Activated T-cell treated with anti-CD3 and anti-CD28 coated beads for 1 hour (primary cell): Measurements from ENCODE around the gene ZNF470.

ENCODE experiments used
- DNase-seq: peaks from one replicate; pipeline ENCODE4 v3.0.0-alpha.2; 2020; ENCODE audit warnings: low read depth

ZNF470 gene

DNA sequence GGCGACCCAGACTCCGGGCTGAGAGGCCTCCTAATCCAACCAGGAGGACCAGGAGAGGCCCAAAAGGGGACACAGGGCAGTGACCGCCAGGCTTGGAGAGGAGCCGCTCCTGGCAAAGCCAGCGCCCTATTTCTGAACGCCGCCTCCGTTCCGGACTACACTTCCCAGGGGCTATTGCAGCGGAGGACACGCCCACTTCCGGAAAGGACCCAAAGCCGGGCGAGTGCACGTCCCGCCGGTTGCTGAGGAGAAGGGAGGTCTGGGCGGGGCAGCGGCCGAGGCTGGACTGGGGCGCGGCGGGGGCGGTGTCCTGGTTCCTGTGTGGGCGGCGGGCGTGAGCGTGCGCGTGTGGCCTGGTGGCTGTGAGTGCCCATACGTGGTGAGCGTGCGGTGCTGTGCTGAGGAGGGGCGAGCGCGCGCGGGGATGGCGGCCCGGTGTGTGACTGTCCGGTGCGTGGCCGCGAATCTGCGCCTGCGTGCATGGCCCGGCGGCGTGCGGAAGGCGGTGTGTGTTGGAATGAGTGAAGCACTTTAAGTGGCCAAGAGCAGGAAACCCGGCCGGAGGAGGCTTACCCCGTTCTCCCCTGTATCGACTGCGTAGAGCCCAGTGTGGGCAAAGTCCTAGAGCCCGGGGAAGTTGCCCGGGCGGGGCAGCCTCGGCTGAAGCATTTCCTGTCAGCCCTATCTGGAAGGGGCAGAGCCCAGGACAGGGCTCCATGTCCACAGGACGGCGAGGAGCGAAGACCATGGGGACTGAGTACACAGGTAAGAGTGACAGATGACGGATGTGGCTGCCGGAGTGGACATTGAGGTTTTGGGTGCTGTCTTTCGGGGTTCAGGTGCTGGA, at the start of gene ZNF470:
ZNF470 (plus strand) TSS at position 195 of the 847 bp plus-strand sequence. CDS start 2,844 bp downstream, outside the sequence.
- DNase-seq, result peak; percentile 78

DNA sequence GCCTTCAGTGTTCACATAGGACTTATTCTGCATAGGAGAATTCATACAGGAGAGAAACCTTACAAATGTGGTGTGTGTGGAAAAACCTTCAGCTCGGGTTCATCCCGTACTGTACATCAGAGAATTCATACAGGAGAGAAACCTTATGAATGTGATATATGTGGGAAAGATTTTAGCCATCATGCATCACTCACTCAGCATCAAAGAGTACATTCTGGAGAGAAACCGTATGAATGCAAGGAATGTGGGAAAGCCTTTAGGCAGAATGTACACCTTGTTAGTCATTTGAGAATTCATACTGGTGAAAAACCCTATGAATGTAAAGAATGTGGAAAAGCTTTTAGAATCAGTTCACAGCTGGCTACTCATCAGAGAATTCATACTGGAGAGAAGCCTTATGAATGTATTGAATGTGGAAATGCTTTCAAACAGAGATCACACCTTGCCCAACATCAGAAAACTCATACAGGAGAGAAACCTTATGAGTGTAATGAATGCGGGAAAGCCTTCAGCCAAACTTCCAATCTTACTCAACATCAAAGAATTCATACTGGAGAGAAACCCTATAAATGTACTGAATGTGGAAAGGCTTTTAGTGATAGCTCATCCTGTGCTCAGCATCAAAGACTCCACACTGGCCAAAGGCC, 41.9 kb upstream of the ZNF470 start:
- no peak for DNase-seq

DNA sequence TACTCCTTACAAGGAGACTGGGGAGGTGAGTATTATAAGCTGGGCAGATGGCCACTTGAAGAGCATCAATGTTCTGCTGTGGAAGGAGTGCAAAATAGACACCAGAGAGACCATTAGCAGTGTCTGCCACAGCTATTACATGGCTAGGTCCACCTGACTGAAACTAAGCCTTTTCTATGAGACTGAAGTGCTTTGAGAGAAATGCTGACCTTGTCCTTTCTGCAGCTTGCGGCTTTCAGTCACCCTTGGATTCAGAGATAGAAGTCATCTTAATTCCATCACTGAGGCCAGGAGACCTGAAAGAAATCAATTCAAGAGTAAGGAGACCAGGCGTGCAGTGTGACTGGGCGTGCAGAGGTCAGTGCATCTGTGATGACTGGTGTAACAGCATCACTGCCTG, 29.8 kb upstream of the ZNF470 start:
- no peak for DNase-seq

DNA sequence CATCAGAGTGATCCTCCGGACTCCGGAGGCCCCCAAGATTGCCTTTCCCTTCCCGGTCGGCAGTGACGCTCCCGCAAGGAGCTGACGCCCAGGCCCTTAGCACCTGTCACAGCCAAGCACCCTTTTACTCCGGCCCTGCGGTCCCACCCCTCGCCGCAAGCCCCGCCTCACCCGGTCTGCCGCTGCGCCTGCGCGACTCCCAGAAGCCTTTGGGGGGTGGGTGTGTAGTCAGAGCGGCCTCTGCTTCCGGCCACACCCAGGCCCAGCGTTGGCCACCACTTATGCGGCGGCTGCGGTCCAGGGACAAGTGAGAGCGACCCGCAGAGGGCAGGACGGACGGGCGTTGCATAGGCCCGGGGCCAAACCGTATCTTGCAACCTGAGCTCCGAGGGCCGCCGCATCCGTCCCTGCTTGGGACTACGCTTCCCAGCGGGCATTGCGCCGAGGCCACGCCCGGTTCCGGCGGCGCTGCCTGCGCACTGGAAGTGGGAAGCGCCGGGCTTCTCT, 29.0 kb upstream of the ZNF470 start:
- DNase-seq, result peak; percentile 81

DNA sequence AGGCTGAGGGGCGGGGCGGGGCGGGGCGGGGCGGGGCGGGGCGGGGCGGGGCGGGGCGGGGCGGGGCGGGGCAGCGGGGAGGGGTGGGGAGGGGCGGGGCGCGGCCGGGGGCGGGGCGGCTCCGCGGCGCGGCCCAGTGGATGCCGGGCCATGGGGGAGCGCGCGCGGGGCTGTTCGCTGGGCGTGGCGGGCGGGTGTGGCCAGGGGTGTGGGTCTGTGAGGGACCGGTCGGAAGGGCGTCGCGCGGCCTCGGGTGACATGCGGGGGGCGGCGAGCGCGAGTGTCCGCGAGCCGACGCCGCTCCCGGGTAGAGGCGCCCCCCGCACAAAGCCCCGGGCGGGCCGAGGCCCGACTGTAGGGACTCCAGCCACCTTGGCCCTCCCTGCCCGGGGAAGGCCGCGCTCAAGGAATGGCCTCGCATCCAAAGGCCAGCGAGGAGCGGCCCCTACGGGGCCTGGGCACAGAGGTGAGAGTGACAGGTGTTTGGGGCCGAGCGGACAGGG, 28.5 kb upstream of the ZNF470 start, which contains the start of gene ZFP28:
ZFP28 (plus strand) TSS at position 188 of the 503 bp plus-strand sequence; CDS start at position 259, 71 bp downstream.
- DNase-seq, result no peak

DNA sequence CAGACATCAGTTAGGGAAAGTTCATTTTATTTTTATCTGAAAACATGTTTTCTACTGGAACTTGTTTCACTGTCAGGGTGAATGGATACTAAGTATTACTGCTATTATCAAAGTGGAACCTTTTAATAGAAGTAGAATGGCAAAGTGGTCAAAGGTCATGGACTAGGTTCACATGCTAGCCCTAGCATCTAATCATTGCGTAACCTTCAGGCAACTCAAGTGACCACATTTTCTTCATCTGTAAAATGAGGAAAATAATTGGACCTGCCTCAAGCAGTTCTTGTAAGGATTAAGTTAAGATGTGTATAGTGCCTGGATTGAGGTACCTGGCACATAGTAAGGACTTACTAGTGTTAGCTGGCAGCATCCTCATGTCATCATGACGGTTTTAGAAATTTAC, 23.5 kb upstream of the ZNF470 start:
- no peak for DNase-seq

DNA sequence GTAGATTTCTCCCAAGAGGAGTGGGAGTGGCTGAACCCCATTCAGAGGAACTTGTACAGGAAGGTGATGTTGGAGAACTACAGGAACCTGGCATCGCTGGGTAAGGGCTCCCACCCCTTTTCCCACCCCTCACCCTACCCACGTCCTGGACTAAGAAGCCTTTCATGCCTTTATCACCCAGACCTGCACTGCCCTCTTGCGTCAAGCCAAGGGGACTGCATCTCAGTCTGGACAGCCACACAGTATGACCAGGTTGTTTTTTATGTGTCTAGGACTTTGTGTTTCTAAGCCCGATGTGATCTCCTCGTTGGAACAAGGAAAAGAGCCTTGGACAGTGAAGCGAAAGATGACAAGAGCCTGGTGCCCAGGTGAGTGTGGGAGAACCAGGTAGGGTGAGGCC, 19.7 kb upstream of the ZNF470 start:
- no peak for DNase-seq

DNA sequence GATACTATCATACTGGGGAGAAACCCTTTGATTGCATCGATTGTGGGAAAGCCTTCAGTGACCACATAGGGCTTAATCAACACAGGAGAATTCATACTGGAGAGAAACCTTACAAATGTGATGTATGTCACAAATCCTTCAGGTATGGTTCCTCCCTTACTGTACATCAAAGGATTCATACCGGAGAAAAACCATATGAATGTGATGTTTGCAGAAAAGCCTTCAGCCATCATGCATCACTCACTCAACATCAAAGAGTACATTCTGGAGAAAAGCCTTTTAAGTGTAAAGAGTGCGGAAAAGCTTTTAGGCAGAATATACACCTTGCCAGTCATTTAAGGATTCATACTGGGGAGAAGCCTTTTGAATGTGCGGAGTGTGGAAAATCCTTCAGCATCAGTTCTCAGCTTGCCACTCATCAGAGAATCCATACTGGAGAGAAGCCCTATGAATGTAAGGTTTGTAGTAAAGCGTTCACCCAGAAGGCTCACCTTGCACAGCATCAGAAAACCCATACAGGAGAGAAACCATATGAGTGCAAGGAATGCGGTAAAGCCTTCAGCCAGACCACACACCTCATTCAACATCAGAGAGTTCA, 12.9 kb upstream of the ZNF470 start:
- DNase-seq, result no peak

DNA sequence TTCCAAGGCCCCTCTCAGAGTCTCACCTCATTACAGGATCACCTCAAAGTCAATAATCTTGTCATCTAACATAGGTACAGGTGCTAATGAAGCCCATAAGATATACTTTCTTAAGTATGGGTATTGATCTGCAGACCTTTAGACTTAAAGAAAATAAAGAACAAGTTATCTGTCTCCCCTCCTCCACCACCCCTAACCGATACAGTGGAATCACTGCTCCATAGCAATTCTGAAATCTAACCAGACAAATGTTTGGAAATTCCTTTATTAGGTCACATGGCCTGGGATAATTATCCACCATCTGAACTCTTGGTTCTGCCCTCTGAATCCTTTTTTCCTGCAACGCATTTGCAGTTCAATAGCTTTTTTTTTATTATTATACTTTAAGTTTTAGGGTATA, 4.5 kb upstream of the ZNF470 start:
- DNase-seq, result no peak

DNA sequence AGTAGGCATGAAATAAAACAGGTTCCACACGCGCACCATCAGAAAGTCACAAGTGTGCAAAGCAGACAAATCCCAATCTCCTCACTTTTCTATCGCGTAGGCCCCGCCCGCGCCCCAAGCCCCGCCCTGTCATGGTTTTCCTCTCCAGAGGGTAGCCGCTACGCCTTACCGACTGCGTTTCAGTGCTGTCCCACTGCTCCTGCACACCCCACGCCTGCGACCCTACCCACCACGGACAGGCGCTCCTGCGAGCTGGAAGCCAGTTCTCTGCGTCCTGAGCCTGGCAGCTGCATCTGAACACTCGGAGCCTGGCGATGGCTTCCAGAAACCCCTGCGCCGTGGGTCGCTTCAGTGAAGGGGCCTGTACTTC, 379 bp upstream of the ZNF470 start:
- DNase-seq, result peak; percentile 14

DNA sequence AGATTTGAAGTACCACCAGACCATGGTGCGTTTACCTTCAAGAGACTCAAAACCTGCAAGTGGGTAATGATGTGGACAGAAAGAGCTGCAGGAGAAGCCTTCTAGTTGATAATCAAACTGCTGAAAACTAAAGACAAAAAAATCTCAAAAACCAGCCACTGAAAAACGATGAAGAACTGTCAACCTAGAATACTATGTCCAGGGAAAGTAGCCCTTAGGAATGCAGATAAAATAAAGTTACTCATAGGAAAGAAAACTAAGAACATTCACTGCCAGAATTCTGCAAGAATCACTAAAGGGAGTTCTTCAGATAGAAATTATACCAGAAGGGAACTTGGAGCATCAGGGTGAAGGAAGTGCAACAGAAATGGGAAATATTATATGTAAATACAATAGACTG, 5.3 kb downstream of the ZNF470 start:
- DNase-seq, result no peak

DNA sequence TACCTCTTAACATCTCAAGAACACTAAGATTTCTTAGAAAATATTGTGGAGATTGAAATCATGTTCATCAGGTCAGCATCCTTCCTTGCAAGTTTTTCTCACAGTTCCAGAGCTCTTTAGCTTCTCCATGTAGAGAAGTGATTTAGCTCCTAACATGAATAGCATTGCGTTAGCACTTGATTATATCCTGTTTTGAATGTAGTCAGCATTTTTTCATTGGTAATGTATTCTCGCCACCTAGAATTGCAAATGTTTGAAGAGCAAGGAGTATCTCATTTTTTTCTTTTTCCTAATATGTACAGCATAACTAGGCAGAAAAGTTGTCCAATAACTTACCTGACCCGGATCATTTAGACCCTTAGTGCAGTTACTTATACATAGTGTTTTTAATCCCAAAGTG, 6.6 kb downstream of the ZNF470 start:
- DNase-seq, result no peak

DNA sequence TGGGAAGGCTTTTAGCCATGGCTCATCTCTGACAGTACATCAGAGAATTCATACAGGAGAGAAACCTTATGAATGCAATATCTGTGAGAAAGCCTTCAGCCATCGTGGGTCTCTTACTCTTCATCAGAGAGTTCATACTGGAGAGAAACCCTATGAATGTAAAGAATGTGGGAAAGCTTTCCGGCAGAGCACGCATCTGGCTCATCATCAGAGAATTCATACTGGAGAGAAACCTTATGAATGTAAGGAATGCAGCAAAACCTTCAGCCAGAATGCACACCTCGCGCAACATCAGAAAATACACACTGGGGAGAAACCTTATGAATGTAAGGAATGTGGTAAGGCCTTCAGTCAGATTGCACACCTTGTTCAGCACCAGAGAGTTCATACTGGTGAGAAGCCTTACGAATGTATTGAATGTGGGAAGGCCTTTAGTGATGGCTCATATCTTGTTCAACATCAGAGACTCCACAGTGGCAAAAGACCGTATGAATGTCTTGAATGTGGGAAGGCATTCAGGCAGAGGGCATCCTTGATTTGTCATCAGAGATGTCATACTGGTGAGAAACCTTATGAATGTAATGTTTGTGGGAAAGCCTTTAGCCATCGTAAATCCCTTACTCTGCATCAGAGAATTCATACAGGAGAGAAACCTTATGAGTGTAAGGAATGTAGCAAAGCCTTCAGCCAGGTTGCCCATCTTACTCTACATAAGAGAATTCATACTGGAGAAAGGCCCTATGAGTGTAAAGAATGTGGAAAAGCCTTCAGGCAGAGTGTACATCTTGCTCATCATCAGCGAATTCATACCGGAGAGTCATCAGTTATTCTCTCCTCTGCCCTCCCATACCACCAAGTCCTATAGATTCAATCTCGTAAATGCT, 10.7 kb downstream of the ZNF470 start:
- no peak for DNase-seq

DNA sequence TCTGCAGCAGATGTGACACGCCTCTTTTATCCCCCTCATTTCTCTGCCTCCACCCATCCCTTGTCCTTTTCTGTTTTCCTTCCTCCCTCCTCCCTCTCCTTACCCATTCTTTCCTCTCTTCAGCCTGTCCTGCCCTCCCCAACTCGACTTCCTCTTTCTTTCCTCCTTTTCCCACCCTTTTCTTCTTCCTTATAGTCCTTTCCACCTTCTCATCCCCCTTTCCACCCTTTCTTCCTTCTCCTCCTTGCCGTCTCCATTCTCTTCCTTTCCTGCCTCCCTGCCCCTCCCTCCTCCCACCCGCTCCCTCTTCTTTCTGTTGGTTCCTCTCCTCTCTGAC, 27.1 kb downstream of the ZNF470 start:
- no peak for DNase-seq

DNA sequence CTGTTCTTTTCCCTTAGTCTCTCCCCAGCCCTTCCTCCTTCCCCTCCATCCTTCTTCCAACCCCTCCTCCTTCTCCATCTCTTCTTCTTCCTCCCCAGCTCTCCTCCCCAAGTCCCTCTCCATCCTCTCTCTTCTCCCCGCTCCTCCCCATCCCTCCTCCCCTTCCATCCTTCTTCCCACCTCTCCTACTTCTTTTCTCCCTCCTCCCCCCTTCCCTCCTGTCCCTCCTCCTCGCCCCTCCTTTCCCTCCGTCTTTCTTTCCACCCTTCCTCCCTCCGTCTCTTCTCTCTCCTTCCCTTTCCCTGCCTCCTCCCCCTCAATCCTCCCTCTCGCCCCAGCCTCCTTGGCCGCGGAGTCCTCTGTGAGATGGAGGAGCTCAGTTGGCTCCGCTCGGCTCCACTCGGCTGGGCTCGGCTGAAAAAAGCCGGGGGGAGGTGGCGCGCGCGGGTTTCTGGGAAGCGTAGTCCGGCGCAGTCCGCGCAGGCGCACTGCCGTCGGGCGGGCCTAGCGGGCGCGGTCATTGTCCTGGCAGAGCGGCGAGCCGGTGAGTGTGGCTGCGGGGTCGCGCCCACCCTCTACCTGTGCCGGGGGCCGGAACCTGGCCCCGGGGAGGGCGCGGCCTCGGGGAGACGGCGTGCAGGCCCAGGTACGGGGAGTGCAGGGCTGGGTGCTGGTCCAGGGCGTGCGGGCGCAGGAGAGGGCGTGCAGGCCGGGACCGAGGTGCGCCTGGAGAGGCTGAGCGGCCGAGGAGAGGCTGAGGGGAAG, 27.7 kb downstream of the ZNF470 start, which contains the start of gene ZNF71:
ZNF71 (plus strand) TSS at position 520 of the 765 bp plus-strand sequence. CDS start 6,257 bp downstream, outside the sequence.
- DNase-seq, result peak; percentile 76

DNA sequence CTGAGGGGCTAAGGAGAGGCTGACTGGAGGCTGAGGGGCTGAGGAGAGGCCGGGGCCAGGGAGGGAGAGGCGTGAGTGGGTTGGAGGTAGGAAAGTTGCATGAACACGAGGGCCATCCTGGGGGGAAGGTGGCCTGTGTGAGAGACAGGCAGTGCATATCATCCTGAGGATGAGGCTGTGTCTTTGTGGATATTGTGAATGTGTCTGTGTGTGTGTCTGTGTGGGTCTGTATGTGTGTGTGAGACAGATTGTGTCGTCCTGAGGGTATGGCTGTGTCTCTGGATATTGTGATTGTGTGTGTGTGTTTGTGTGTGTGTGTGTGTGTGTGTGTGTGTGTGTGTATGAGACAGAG, 28.3 kb downstream of the ZNF470 start:
- no peak for DNase-seq

DNA sequence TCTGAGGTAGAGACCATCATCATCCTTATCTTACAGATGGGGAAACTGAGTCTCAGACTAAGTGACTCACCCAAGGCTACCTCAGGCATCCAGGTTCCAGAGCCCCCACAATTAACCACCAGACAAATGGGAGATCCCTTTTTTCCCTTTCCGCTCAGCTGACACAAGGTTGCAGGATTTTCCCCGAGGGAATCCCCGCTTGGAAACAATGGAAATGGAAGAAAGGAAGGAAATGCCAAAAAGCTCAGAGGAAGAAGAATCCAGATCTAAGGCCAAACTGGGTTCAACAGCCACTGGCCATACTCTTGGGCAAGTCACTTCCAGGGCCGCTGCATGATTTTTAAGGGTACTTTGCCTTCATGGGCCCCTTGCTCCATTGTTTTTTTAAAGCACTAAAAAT, 29.4 kb downstream of the ZNF470 start:
- no peak for DNase-seq

DNA sequence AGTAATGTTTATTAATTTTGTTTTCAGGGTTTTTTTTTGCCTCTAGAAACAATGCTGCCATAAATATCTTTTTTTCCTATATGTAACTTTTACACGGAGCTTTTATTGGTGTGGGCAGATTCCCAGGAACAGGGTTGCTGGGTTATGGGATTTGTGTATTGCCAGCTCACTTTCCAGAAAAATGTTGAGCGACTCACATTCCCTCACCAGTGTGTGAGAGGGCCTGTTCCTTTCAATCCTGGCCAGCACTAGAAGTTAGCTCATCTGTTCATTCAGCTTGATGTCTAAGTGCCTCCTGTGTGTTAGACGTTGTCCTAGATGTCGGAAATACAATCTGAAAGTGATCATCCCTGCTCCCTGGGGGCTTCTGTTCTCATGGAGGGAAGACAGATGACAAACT, 30.4 kb downstream of the ZNF470 start:
- no peak for DNase-seq

DNA sequence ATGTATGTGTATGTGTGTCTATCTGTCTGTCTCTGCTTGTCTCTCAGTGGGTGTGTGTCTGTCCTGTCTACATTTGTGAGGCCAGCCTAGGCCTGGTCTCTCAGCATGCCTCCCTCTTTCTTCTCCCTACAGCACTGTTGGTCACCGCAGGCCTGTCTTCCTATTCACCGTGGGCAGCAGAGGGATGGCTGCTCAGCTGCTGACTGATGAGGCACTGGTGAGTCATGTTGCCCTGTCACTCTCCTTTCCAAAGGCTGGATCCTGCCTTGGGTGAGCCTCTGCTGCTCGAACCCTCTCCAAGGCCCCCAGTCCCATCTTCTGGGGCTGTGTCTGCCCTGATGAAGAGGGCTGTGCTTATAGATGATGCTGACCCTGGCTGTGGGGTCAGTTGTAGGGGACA, 34.1 kb downstream of the ZNF470 start:
- DNase-seq, result no peak

DNA sequence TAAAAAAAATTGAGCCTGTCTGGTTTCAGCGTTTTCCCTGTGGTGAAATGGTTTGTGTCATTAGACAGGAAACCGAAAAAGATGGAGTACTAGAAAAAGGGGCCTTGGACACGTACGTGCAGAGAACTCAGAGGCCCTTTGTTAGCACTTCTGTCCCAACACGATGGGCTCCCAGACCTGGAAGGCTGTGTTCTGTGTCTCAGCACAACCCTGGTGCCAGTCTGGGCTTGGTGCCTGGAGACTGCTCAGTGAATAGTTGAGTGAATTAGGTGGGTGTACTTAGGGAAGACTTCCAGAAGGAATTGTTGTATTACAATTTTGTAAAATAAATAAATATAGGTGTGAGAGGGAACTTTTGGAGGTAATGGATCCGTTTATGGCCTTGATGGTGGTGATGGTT, 36.6 kb downstream of the ZNF470 start:
- no peak for DNase-seq
